OCI-LY7 (cell line): ENCODE data around the gene COL18A1. TPM values are rescaled to one million over a fixed set of nuclear protein-coding genes. Genes with fewer than 3 reads are reported as not detected.

Experiments used
- BruUV-seq: library from RNA; stranded (reverse); fragments of 400-500 nt; replicated peaks from 2 replicates; lab custom pipeline; 2021; lab: Mats Ljungman, UMichigan
- CTCF ChIA-PET: fragments of 300-600 bp; sonication (Branson Sonifier 250); formaldehyde crosslinking; loops from one replicate; lab custom pipeline; 2022; ENCODE audit warnings: antibody characterized with exemption; ENCODE audit not compliant: unreplicated experiment; lab: Charles Lee
- POLR2A ChIA-PET: fragments of 300-600 bp; sonication (Branson Sonifier 250); formaldehyde crosslinking; loops from one replicate; lab custom pipeline; 2022; ENCODE audit warnings: antibody characterized with exemption; lab: Charles Lee
- DNase-seq: peaks from one replicate; pipeline ENCODE4 v3.0.0-alpha.2; 2015; ENCODE audit warnings: low spot score
- H2AFZ ChIP-seq: fragments of 200-600 bp; sonication (generic), shearing (Covaris generic); 2 replicates; pipeline ENCODE4 v1.6.1; 2014; ENCODE audit warnings: mild to moderate bottlenecking, antibody characterized with exemption, low read length, moderate library complexity
- H3K27ac ChIP-seq: fragments of 200-600 bp; sonication (generic); 2 replicates; pipeline ENCODE4 v1.5.1; 2014; ENCODE audit warnings: mixed run types, low read depth, mild to moderate bottlenecking, moderate library complexity, low read length, inconsistent platforms; ENCODE audit not compliant: poor library complexity, severe bottlenecking
- H3K36me3 ChIP-seq: fragments of 200-600 bp; sonication (generic); 2 replicates; pipeline ENCODE4 v1.6.1; 2014; ENCODE audit warnings: mild to moderate bottlenecking, antibody characterized with exemption, low read length, moderate library complexity, mixed read lengths; ENCODE audit not compliant: insufficient read depth
- H3K4me1 ChIP-seq: fragments of 200-600 bp; sonication (generic); 2 replicates; pipeline ENCODE4 v1.5.1; 2014; ENCODE audit warnings: mild to moderate bottlenecking, low read length; ENCODE audit not compliant: insufficient read depth, poor library complexity, severe bottlenecking
- H3K4me2 ChIP-seq: fragments of 200-600 bp; sonication (generic); 2 replicates; pipeline ENCODE4 v1.6.1; 2014; ENCODE audit warnings: mild to moderate bottlenecking, low read length
- H3K4me3 ChIP-seq: fragments of 200-600 bp; sonication (generic); 2 replicates; pipeline ENCODE4 v1.5.1; 2014; ENCODE audit warnings: mild to moderate bottlenecking, low read depth, low read length; ENCODE audit not compliant: poor library complexity, severe bottlenecking
- H3K79me2 ChIP-seq: fragments of 200-600 bp; sonication (generic); 2 replicates; pipeline ENCODE4 v1.6.1; 2016; ENCODE audit warnings: low read depth, mild to moderate bottlenecking, low read length, moderate library complexity, mixed read lengths; ENCODE audit not compliant: insufficient read depth
- H3K9me2 ChIP-seq: fragments of 200-600 bp; sonication (generic); 2 replicates; pipeline ENCODE4 v1.6.1; 2016; ENCODE audit warnings: mild to moderate bottlenecking, low read length, mixed read lengths; ENCODE audit not compliant: insufficient read depth
- H3K9me3 ChIP-seq: fragments of 200-600 bp; sonication (generic); 2 replicates; pipeline ENCODE4 v1.6.1; 2014; ENCODE audit warnings: mild to moderate bottlenecking, mixed run types, low read length, mixed read lengths
- H4K20me1 ChIP-seq: fragments of 200-600 bp; sonication (generic); 2 replicates; pipeline ENCODE4 v1.6.1; 2014; ENCODE audit warnings: mild to moderate bottlenecking, antibody characterized with exemption, low read length, moderate library complexity, mixed read lengths; ENCODE audit not compliant: insufficient read depth
- CTCF ChIP-seq: fragments of 200-600 bp; sonication (generic); conservative IDR thresholded peaks from 2 replicates; pipeline ENCODE4 v1.5.1; 2014; ENCODE audit warnings: mild to moderate bottlenecking, antibody characterized with exemption, low read length, moderate library complexity, mixed read lengths
- EZH2phosphoT487 ChIP-seq: fragments of 200-600 bp; sonication (generic); IDR thresholded peaks from 2 replicates; pipeline ENCODE4 v1.6.1; 2018; ENCODE audit warnings: low read depth, borderline replicate concordance, mild to moderate bottlenecking, mixed run types, antibody characterized with exemption, low read length, moderate library complexity, mixed read lengths
- intact Hi-C: fragments of 100-400 bp; cut with micrococcal nuclease; formaldehyde crosslinking; loops from one replicate; pipeline ENCODE4 v1.10.0; 2022; ENCODE audit not compliant: unreplicated experiment
- total RNA-seq, 2 experiments: library from RNA; depleted of rRNA in 1 of 2; stranded (reverse); fragments of >200 nt in 1 of 2; shearing (Covaris generic) in 1 of 2; gene quantifications; 2 replicates each; pipeline ENCODE4 v1.2.3, GENCODE V29; 2014 to 2022

Gene COL18A1
- total RNA-seq, 2 experiments from 2014 or later = 0.23 to 7.4 TPM

- no TSS peak for BruUV-seq
- no peaks in the 10 kb centered on the region for H3K9me2 ChIP-seq
- ChIA-PET CTCF (no interaction called here), POLR2A (no interaction called here)
- no peaks in the 10 kb centered on the region for H3K79me2 ChIP-seq
- TF ChIP-seq CTCF = no peak
- TF ChIP-seq EZH2phosphoT487 = no peak
- peaks cover 31% of the 10 kb centered on the region for H3K36me3 ChIP-seq
- H3K27ac ChIP-seq = no peak overlapping the region
- DNase-seq = no peak
- no peak overlapping the region for H2AFZ ChIP-seq
- intact Hi-C loops = no loop called here
- H3K9me3 ChIP-seq = no peaks in the 10 kb centered on the region
- no peaks in the 10 kb centered on the region for H3K4me1 ChIP-seq
- no peak overlapping the region for H3K4me3 ChIP-seq
- H4K20me1 ChIP-seq = no peaks in the 10 kb centered on the region
- H3K4me2 ChIP-seq = no peak overlapping the region
These were observed 123.2 kb downstream of the COL18A1 start for GRCh38 chr21:45528028-45528705.

GRCh38 chr21:45528981-45529784, 124.2 kb downstream of the COL18A1 start:
- DNase-seq = no peak
- intact Hi-C loops = no loop called here
- H3K27ac ChIP-seq = no peak overlapping the region
- H3K36me3 ChIP-seq = peaks cover 30% of the 10 kb centered on the region
- TF ChIP-seq EZH2phosphoT487 (no peak), CTCF (no peak)
- BruUV-seq = no TSS peak
- no peak overlapping the region for H3K4me3 ChIP-seq
- H3K4me2 ChIP-seq = no peak overlapping the region
- H3K9me3 ChIP-seq = no peaks in the 10 kb centered on the region
- H3K4me1 ChIP-seq = no peaks in the 10 kb centered on the region
- H4K20me1 ChIP-seq = no peaks in the 10 kb centered on the region
- no peaks in the 10 kb centered on the region for H3K9me2 ChIP-seq
- no peaks in the 10 kb centered on the region for H3K79me2 ChIP-seq
- CTCF ChIA-PET = no interaction called here
- POLR2A ChIA-PET = no interaction called here
- H2AFZ ChIP-seq = no peak overlapping the region
